Activated gamma-delta T cell treated with Interleukin-2 at 50 U/mL for 16 hours (primary cell): ENCODE results near the gene NAGLU.
"Not testable (repeated sequence)": the region's sequence is repeated elsewhere in the genome, so short reads cannot be mapped to it uniquely, and the experiment has no call there.

Experiments
- DNase-seq: peaks from one replicate; pipeline ENCODE4 v3.0.0-alpha.2; 2020

The NAGLU gene

DNA sequence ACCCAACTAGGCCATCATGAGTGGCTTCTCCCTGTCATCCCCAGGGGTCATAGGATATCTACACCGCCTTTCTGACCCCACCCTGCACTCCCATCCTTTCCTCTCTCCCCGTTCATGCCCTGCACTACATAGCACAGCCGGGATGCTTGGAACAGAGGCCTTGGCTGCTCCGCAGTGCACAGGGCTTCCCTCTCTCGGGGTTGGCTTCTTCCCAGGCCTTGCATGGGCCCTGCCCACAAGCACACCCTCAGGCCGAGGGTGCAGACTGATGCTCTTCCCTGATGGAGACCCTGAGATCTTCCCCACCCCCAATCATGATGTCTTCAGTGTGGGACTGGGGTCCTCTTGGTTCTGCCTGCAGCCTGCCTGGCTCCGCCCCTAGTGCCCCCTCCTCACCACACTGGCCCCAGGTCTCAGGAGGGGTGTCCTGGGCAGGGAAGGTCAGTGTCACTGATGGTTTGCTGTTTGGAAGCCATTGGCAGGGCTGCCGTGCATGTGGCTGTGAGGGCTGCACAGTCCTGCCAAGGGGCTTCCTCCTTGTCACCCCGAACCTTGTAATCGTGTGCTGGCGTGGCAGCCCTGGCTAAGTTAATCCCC lies 14.3 kb upstream of the NAGLU start:
- no peak for DNase-seq

DNA sequence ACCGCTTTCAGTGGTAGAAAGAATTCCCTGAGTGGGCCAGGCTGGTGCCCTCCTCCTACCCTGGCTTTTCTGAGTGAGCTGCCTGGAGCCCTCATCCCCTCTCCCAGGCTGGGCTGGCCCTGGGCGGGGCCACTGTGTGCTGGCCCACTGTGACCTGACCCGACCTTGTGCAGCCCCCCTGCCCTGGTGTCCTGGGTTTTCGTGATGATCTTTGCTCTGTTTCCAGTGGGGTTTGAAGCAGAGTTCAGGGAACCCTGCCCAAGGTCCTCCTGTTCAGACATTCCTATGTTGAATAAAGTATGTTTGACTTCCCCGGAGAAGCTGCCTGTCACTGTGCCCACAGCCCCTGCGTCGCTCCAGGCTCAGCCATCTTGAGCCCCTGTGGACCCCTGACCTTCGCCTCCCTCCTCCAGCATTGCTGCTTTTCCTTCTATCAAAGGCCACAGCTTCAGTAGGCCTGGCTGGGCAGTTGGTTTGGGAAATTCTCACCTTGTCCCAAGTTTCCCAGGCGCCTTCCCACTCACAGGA lies 13.7 kb upstream of the NAGLU start:
- no peak for DNase-seq

DNA sequence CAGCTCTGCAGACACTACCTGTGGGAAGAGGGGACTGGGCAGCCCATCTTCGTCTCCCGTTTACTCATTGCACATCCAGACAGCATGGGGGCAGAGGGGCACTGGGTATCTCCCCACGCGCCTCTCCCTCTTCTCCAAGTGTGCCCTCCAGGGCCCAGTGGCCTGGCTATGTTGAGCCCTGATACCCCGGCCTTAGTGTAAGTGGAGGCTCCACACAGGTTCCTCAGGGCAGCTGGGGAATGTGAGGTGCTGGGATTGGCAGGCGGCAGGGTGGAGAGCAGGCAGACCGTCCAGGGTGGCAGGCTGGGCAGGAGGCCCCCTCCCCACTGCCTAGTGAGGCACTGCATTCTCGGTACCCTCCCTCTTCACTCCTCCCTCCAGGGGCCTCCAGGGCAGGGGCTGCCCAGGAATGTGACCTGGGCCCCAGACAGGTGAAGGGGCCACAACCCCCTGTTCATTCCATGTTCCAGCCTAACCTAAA lies 13.2 kb upstream of the NAGLU start:
- no peak for DNase-seq

DNA sequence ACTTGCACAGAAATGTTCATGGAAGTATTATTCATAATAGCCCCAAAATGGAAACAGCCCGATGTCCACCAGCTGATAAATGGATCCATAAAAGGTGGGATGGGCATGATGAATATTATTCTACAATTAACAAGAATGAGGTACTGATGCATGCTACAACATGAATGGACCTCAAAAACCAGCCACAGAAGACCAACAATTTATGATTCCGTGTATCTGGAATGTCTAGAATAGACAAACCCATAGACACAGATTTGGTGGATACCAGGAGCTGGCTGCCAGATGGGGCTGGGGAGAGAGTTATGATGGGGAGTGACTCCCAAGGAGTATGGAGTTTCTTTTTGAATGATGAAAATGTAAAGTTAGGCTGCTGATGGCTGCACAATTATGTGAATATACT lies 10.8 kb upstream of the NAGLU start:
- no peak for DNase-seq

DNA sequence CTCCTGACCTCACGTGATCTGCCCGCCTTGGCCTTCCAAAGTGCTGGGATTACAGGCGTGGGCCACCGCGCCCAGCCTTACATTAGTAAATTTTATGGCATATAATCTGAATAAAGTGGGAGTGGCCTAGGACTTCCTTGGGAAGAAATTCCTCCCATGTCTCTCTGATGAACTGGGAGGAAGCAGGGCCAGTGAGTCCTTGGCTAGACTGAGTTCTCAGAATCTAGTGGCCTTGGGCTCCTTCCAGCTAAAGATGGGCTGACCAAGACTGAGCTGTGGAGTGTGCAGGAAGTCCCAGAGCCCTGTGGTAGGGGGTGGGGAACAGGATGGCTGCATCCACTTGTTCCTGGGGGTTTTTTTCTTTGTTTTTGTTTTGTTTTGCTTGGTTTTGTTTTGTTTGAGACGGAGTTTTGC lies 10.0 kb upstream of the NAGLU start:
- DNase-seq = no peak

DNA sequence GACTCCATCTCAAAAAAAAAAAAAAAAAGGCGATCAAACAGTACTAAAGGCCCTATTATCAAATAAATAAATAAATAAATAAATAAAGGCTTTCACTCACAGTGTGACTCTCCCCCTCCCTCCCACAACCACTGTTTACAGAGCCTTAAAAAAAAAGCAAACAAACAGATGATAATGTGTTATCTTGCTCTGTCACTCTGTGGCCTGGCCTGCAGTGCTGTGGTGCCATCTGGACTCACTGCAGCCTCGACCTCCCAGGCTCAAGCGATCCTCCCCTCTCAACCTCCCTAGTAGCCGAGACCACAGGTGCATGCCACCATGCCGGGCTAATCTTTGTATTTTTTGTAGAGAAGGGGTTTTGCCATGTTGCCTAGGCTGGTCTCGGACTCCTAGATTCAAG lies 8.1 kb upstream of the NAGLU start:
- no peak for DNase-seq

DNA sequence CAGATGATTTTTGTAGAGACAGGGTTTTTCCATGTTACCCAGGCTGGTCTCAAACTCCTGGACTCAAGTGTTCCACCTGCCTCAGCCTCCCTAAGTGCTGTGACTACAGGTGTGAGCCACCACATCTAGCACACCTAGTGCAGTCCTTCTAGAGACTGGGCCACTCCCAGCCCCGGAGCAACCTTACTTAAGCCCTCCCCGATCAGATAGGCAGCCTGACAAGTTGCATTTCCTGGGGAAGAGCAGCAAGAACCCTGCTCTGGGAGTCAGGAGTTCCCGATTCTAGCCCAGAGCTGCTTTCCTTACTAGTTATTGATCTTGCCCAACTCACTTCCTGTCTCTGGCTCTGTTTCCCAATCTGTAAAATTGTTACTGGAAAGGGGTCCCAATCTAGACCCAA lies 7.0 kb upstream of the NAGLU start:
- DNase-seq = no peak

DNA sequence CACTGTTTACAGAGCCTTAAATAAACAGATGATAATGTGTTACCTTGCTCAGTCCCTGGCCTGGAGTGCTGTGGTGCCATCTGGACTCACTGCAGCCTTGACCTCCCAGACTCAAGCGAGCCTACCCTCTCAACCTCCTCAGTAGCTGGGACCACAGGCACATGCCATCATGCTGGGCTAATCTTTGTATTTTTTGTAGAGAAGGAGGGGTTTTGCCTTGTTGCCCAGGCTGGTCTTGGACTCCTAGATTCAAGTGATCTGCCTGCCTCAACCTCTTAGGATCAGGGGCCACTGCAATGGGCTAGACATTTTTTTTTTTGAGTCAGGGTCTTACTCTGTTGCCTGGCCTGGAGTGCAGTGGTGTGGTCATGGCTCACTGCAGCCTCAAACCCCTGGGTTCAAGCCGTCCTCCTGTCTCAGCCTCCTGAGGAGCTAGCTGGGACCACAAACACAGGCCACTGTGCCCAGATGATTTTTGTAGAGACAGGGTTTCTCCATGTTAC lies 5.0 kb upstream of the NAGLU start:
- no peak for DNase-seq

DNA sequence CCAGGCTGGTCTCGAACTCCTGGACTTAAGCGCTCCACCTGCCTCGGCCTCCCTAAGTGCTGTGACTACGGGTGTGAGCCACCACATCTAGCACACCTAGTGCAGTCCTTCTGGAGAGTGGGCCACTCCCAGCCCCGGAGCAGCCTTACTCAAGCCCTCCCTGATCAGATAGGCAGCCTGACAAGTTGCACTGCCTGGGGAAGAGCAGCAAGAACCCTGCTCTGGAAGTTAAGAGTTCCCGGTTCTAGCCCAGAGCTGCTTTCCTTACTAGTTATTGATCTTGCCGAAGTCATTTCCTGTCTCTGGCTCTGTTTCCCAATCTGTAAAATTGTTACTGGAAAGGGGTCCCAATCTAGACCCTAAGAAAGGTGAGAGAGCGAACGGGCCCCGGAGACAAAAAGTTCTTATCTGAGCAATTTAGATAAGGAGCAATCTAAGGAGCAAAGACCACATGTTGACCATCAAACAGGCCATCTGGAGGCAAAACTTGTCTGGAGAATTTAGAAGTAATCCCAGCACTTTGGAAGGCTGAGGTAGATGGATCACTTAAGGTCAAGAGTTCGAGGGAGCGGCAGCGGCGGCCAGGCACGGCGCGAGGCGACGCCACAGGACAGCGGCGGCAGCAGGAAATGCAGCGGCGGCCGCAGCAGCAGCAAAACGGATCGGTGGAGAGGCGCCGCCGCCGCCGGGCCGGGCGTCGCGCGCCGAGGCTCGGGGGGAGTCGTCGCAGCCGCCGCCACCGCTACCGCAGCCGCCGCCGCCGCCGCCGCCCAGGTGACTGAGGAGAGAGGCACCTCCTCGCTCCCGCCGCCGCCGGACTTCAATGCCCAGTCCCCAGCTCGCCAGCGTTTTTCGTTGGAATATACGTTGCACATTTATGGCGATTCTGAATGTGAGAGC lies 4.3 kb upstream of the NAGLU start:
- peak; percentile 41 for DNase-seq

DNA sequence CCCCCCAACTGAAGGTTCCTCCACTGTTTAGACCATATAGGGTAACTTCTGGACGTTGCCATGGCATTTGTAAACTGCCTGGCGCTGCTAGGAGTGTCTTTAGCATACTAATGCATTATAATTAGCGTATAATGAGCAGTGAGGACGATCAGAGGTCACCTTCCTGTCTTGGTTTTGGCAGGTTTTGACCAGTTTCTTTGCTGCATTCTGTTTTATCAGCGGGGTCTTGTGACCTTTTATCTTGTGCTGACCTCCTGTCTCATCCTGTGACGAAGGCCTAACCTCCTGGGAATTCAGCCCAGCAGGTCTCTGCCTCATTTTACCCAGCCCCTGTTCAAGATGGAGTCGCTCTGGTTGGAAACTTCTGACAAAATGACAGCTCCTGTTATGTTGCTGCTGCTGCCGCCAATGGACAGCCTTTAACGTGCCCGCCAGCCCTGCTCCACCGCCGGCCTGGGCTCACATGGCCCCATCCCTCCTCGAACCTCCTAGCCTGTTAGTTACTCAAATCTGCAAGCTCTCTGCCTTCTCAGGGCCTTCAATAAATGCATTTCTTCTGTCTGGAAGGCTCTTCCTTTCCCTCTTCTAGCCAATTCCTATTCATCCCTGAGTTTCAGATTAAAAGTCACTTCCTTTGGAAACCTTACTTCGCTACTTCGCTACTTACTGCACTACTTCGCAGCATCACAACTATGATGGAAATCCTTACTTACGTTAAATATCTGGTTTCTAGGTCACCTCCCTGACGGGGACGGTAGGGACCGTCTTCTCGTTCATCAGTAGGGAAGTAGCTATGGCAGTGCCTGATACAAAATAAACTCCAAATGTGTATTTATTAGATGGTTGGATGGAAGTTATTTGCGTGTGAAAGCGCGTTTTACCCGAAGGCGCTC lies 640 bp upstream of the NAGLU start:
- DNase-seq = no peak

DNA sequence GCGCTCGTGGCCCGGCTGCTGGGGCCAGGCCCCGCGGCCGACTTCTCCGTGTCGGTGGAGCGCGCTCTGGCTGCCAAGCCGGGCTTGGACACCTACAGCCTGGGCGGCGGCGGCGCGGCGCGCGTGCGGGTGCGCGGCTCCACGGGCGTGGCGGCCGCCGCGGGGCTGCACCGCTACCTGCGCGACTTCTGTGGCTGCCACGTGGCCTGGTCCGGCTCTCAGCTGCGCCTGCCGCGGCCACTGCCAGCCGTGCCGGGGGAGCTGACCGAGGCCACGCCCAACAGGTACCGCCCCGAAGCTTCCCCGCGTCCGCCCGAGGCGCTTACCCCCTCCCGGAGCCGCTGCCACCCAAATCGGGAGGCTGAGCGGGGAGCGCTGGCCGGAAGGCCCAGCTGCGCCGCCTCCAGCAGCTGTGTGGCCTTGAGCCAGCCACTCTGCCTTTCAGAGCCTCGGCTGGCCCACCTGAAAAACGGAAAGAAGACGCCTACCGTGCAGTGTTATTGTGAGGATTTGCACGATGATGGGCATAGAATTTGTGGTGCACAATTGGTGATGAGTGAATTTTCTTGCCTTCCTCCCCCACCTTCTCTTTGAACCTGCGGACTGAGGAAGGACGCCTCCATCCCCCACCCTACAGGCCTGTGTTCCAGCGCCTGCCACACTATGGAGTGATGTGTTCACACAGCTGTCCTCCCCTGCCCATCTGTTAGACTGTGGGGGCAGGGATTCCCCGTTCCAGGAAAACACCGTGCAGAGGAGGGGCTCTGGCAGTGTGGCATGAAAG lies 523 bp downstream of the NAGLU start:
- peak; percentile 68 for DNase-seq

DNA sequence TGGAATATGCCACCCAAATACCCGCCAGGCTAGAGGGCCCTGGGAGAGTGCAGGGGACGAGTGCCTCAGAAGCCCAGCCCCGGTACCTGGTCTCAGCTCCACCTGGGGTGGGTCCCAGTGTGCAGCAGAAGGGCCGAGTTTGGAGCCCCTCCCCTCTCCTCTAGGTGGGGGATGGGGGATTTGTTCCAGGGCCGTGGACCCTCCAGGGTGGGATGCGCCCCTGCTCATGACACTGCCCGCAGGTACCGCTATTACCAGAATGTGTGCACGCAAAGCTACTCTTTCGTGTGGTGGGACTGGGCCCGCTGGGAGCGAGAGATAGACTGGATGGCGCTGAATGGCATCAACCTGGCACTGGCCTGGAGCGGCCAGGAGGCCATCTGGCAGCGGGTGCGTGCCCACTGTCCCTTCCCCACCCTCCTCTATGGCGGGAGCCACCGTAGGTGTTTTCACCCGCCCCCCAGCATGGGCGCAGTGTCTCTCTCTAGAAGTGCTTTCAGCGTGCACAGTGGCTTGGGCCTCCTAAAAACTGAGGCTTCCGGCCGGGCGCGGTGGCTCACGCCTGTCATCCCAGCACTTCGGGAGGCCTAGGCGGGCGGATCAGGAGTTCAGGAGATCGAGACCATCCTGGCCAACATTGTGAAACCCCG lies 1.2 kb downstream of the NAGLU start:
- no peak for DNase-seq

DNA sequence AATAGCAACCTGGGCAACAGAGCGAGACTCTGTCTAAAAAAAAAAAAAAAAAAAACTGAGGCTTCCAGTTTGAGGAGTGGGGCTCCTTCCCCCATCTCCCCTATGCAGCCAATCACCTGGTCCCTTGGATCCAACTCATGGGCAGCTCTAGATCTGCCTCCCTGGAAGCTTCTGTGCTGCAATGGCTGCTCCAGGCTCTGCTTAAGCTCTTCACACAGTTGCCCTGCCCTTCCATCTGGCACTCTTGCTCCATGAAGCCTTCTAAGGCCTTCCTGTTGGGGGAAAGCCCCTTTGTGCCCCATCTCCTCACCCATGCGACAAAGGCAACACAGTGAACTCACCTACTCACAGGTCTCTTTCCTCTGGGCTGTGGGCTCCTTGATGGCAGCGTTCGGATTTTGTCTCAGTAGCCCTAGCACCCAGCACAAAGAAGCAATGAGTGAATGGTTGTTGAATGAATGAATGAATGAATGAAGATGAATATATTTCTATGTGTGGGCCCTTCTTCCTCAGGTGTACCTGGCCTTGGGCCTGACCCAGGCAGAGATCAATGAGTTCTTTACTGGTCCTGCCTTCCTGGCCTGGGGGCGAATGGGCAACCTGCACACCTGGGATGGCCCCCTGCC lies 1.9 kb downstream of the NAGLU start:
- no peak for DNase-seq

DNA sequence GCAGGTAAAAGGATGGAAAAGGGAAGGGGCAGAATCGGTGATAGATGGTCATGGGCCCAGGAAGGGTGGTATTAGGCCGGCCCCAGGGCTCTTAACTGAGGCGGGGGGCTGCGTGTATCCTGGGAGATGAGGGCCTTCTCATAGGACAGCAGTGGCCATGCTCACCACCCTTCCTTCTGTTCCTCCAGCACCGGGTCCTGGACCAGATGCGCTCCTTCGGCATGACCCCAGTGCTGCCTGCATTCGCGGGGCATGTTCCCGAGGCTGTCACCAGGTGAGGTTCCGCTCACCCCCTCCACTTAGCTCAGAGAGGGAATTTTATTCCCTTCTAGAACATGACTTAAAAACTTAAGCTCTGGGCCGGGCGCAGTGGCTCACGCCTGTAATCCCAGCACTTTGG lies 2.4 kb downstream of the NAGLU start:
- no peak for DNase-seq

DNA sequence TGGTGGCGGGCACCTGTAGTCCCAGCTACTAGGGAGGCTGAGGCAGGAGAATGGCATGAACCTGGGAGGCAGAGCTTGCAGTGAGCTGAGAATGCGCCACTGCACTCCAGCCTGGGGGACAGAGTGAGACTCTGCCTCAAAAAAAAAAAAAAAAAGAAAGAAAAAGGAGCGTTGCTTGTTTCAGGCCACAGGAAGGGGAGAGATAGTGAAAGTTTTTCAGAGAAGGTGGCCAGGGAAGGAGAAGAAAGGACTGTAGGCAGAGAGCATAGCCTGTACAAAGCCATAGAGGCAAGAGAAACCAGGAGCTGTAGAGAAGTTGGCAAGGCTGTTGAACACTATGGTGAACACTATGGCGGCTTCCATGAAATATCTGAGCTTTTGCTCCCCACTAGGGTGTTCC lies 4.5 kb downstream of the NAGLU start:
- DNase-seq = not testable (repeated sequence)

DNA sequence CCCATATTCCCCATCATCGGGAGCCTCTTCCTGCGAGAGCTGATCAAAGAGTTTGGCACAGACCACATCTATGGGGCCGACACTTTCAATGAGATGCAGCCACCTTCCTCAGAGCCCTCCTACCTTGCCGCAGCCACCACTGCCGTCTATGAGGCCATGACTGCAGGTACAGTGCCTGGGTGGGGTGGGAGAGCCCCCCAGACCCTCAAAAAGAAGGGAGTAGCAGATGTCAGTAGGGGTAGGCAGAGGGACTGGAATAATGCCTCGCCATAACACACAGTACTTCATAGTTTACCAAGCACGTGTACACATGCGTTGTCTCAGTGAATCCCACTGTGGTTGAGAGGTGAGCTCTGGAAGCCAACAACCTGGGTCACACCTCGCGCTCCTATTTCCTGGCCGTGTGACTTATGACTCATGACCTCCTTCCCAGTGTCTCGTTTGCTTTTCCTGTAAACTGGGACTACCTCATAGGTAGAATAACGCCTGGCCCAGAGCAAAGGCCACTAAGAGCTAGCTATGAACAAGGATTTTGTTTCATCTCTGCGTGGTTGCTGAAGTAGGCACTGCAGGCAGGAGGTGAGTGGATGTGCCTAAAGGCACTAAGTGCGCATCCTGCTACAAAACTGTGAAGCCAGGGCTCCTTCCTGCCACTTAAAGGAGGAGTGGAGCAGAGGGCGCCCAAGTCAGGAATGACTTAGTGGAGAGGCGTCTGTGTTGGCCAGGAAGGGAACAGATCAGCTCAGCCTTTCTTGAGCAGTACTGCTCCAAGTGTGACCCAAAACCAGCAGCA lies 5.2 kb downstream of the NAGLU start:
- no peak for DNase-seq

DNA sequence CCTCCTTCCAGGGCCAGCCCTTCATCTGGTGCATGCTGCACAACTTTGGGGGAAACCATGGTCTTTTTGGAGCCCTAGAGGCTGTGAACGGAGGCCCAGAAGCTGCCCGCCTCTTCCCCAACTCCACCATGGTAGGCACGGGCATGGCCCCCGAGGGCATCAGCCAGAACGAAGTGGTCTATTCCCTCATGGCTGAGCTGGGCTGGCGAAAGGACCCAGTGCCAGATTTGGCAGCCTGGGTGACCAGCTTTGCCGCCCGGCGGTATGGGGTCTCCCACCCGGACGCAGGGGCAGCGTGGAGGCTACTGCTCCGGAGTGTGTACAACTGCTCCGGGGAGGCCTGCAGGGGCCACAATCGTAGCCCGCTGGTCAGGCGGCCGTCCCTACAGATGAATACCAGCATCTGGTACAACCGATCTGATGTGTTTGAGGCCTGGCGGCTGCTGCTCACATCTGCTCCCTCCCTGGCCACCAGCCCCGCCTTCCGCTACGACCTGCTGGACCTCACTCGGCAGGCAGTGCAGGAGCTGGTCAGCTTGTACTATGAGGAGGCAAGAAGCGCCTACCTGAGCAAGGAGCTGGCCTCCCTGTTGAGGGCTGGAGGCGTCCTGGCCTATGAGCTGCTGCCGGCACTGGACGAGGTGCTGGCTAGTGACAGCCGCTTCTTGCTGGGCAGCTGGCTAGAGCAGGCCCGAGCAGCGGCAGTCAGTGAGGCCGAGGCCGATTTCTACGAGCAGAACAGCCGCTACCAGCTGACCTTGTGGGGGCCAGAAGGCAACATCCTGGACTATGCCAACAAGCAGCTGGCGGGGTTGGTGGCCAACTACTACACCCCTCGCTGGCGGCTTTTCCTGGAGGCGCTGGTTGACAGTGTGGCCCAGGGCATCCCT lies 7.4 kb downstream of the NAGLU start:
- DNase-seq = no peak

DNA sequence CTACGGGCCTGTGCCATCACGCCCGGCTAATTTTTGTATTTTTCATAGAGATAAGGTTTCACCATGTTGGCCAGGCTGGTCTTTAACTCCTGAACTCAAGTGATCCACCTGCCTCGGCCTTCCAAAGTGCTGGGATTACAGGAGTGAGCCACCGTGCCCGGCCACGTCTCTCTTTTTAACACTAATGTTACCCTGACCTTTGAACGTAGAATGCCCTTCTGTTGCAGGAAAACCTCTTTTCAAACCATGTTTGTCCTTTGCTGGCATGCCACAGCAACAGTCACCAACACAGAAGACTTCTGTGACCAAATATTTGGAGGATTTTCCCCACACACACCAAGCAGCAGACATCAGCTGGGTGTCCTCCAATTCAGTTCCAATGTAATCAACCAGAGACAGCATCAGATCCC lies 8.8 kb downstream of the NAGLU start:
- DNase-seq = no peak
